Aorta (tissue), 5 donors: ENCODE data around the gene HMCN1. TPM values are rescaled to one million over a fixed set of nuclear protein-coding genes. Genes with fewer than 3 reads are reported as not detected.

ENCODE experiments used
- ATAC-seq: fragments of 200-7000 bp; cut with Tn5 transposase; one replicate; pipeline ENCODE4 v1.9.1; 2022; ENCODE audit warnings: moderate library complexity; ENCODE audit not compliant: low FRiP score
- DNase-seq, 2 donors: peaks; one replicate each; pipeline ENCODE4 v3.0.0-alpha.2; 2020
- H3K27ac ChIP-seq, 2 donors: one replicate each; pipeline ENCODE4 v1.5.1; 2013; ENCODE audit warnings: low read length in 2 of 2, mild to moderate bottlenecking in 2 of 2, moderate library complexity in 2 of 2, control low read depth in 1 of 2, inconsistent platforms in 1 of 2, low read depth in 1 of 2
- H3K27me3 ChIP-seq, 2 donors: one replicate each; pipeline ENCODE4 v1.6.1; 2013; ENCODE audit warnings: control low read depth in 1 of 2, low read length in 1 of 2, mild to moderate bottlenecking in 1 of 2, moderate library complexity in 1 of 2; ENCODE audit not compliant: insufficient read depth in 2 of 2, control insufficient read depth in 1 of 2
- H3K36me3 ChIP-seq, 2 donors: one replicate each; pipeline ENCODE4 v1.6.1; 2013; ENCODE audit warnings: control low read depth in 1 of 2, low read length in 1 of 2, mild to moderate bottlenecking in 1 of 2; ENCODE audit not compliant: insufficient read depth in 2 of 2, control insufficient read depth in 1 of 2
- H3K4me1 ChIP-seq, 2 donors: one replicate each; pipeline ENCODE4 v1.6.1; 2013; ENCODE audit warnings: low read length in 2 of 2, control low read depth in 1 of 2, mild to moderate bottlenecking in 1 of 2, moderate library complexity in 1 of 2; ENCODE audit not compliant: insufficient read depth in 2 of 2, control insufficient read depth in 1 of 2
- H3K4me3 ChIP-seq, 2 donors: one replicate each; pipeline ENCODE4 v1.5.1; 2013; ENCODE audit warnings: low read length in 2 of 2, control low read depth in 1 of 2, mild to moderate bottlenecking in 1 of 2
- H3K9me3 ChIP-seq: one replicate; pipeline ENCODE4 v1.6.1; 2013; ENCODE audit warnings: mild to moderate bottlenecking, low read length; ENCODE audit not compliant: control insufficient read depth
- WGBS, 2 donors: extraction: QIAGEN DNeasy Blood & Tissue Kit; methylation state at CpG; one replicate each; pipeline ENCODE4 v1.1.7; 2013; 5-methylcytosine and 5-hydroxymethylcytosine counted together
- intact Hi-C, 2 donors: fragments of 100-400 bp; cut with DNase I; formaldehyde crosslinking; loops; one replicate each; pipeline versions ENCODE4 v1.14.2 to v1.15.0; 2022
- polyA plus RNA-seq, 2 donors: library from polyadenylated mRNA; stranded (reverse); fragments of 200-250 nt; gene quantifications; one replicate each; pipeline ENCODE4 v1.2.3, GENCODE V29; 2013
- total RNA-seq, 2 donors: library from RNA; stranded (reverse); fragmentation: NEBNext Ultra II Directional; extraction: Animal tissue kit (Norgen Biotek cat#: 25700); gene quantifications; one replicate each; pipeline ENCODE4 v1.2.1, GENCODE V29; 2021
- donor health status: healthy with polysubstance abuse.
- donor health status: Bipolar disorder and iron deficiency.
- donor health status: DM: no; HTN: no; CAD: no.
- donor health status: DM: no; HTN: no; CAD: no.
- donor health status: DM: yes; HTN: yes; CAD: no.

Gene HMCN1
- total and polyA plus RNA-seq, 4 donors: 11.3 to 93.6 (median 50.0) TPM

GRCh38 chr1:186215636-186216035 is 481.4 kb downstream of the HMCN1 start:
- no peak for DNase-seq
- Histone ChIP-seq H3K4me3 (no peak overlapping the region), H3K9me3 (no peaks in the 10 kb centered on the region), H3K4me1 (peaks cover 0 to 2% of the 10 kb centered on the region in 2 donors), H3K27ac (no peak overlapping the region), H3K36me3 (no peaks in the 10 kb centered on the region), H3K27me3 (no peaks in the 10 kb centered on the region)
- no peak for ATAC-seq
- intact Hi-C loops: no loop called here

- ATAC-seq (no peak), DNase-seq (no peak)
- Histone ChIP-seq H3K9me3 (no peaks in the 10 kb centered on the region), H3K27ac (no peak overlapping the region), H3K27me3 (peaks cover 0 to 1% of the 10 kb centered on the region in 2 donors), H3K4me1 (no peaks in the 10 kb centered on the region), H3K36me3 (no peaks in the 10 kb centered on the region), H3K4me3 (no peak overlapping the region)
- 72 to 77% methylated on average over 5 of the region's 5 CpGs for WGBS, 2 donors
- intact Hi-C loops: no loop called here
These were observed 484.6 kb downstream of the HMCN1 start for GRCh38 chr1:186218654-186219352.

GRCh38 chr1:186220067-186220466 is 485.9 kb downstream of the HMCN1 start:
- H3K9me3 ChIP-seq: no peaks in the 10 kb centered on the region
- WGBS, 2 donors: 65 to 70% methylated on average over 3 of the region's 3 CpGs
- no peak overlapping the region for H3K27ac ChIP-seq
- DNase-seq: no peak
- no peak for ATAC-seq
- H3K4me3 ChIP-seq: no peak overlapping the region
- intact Hi-C loops: no loop called here
- no peaks in the 10 kb centered on the region for H3K36me3 ChIP-seq
- H3K4me1 ChIP-seq: no peaks in the 10 kb centered on the region
- peaks cover 0 to 1% of the 10 kb centered on the region in 2 donors for H3K27me3 ChIP-seq

GRCh38 chr1:186220911-186221310 is 486.7 kb downstream of the HMCN1 start:
- 96% methylated on average over 1 of the region's 1 CpG for WGBS, 2 donors
- no peak for DNase-seq
- intact Hi-C loops: no loop called here
- Histone ChIP-seq H3K4me3 (no peak overlapping the region), H3K4me1 (no peaks in the 10 kb centered on the region), H3K9me3 (no peaks in the 10 kb centered on the region), H3K27ac (no peak overlapping the region), H3K27me3 (peaks cover 0 to 1% of the 10 kb centered on the region in 2 donors), H3K36me3 (no peaks in the 10 kb centered on the region)
- ATAC-seq: no peak

GRCh38 chr1:186225096-186225495 is 490.9 kb downstream of the HMCN1 start:
- no peak for ATAC-seq
- H3K27me3 ChIP-seq: peaks cover 0 to 1% of the 10 kb centered on the region in 2 donors
- no peaks in the 10 kb centered on the region for H3K4me1 ChIP-seq
- no peaks in the 10 kb centered on the region for H3K36me3 ChIP-seq
- H3K27ac ChIP-seq: no peak overlapping the region
- H3K4me3 ChIP-seq: no peak overlapping the region
- DNase-seq: no peak
- intact Hi-C loops: no loop called here
- no peaks in the 10 kb centered on the region for H3K9me3 ChIP-seq
- WGBS, 2 donors: 32 to 35% methylated on average over 1 of the region's 1 CpG

GRCh38 chr1:186228749-186229148 is 494.6 kb downstream of the HMCN1 start:
- H3K9me3 ChIP-seq: no peaks in the 10 kb centered on the region
- H3K36me3 ChIP-seq: no peaks in the 10 kb centered on the region
- ATAC-seq (no peak), DNase-seq (no peak)
- H3K4me3 ChIP-seq: no peak overlapping the region
- intact Hi-C loops: no loop called here
- no peak overlapping the region for H3K27ac ChIP-seq
- WGBS, 2 donors: 95 to 97% methylated on average over 6 of the region's 6 CpGs
- H3K4me1 ChIP-seq: no peaks in the 10 kb centered on the region
- H3K27me3 ChIP-seq: peaks cover 0 to 1% of the 10 kb centered on the region in 2 donors

GRCh38 chr1:186231861-186232436 is 497.8 kb downstream of the HMCN1 start:
- peaks cover 0 to 1% of the 10 kb centered on the region in 2 donors for H3K27me3 ChIP-seq
- no peaks in the 10 kb centered on the region for H3K4me1 ChIP-seq
- no peaks in the 10 kb centered on the region for H3K9me3 ChIP-seq
- no peak for DNase-seq
- intact Hi-C loops: no loop called here
- no peak overlapping the region for H3K27ac ChIP-seq
- no peak overlapping the region for H3K4me3 ChIP-seq
- no peaks in the 10 kb centered on the region for H3K36me3 ChIP-seq
- WGBS, 2 donors: 84 to 92% methylated on average over 2 of the region's 2 CpGs
- ATAC-seq: no peak

- no peak for DNase-seq
- Histone ChIP-seq H3K27me3 (peaks cover 0 to 1% of the 10 kb centered on the region in 2 donors), H3K27ac (no peak overlapping the region), H3K4me3 (no peak overlapping the region), H3K36me3 (no peaks in the 10 kb centered on the region), H3K9me3 (no peaks in the 10 kb centered on the region), H3K4me1 (no peaks in the 10 kb centered on the region)
- WGBS, 2 donors: 44 to 53% methylated on average over 2 of the region's 2 CpGs
- no peak for ATAC-seq
- intact Hi-C loops: no loop called here
These were observed 500.9 kb downstream of the HMCN1 start for GRCh38 chr1:186234976-186235686.

GRCh38 chr1:186235696-186236095 is 501.5 kb downstream of the HMCN1 start:
- Histone ChIP-seq H3K4me1 (no peaks in the 10 kb centered on the region), H3K27me3 (peaks cover 0 to 1% of the 10 kb centered on the region in 2 donors), H3K9me3 (no peaks in the 10 kb centered on the region), H3K4me3 (no peak overlapping the region), H3K36me3 (no peaks in the 10 kb centered on the region), H3K27ac (no peak overlapping the region)
- intact Hi-C loops: no loop called here
- DNase-seq: no peak
- WGBS, 2 donors: 77 to 80% methylated on average over 4 of the region's 4 CpGs
- ATAC-seq: no peak
